Esophagus (tissue), 2 donors: ENCODE data around the gene MAPKAP1. TPM values are rescaled to one million over a fixed set of nuclear protein-coding genes. Genes with fewer than 3 reads are reported as not detected.

Experiments
- H3K27ac ChIP-seq, 2 donors: one replicate each; pipeline ENCODE4 v1.5.1; 2013; ENCODE audit warnings: low read depth in 2 of 2, mild to moderate bottlenecking in 2 of 2, inconsistent platforms in 1 of 2, low read length in 1 of 2, moderate library complexity in 1 of 2
- H3K27me3 ChIP-seq, 2 donors: one replicate each; pipeline ENCODE4 v1.6.1; 2013; ENCODE audit warnings: low read length in 2 of 2, control low read depth in 1 of 2, mild to moderate bottlenecking in 1 of 2; ENCODE audit not compliant: insufficient read depth in 2 of 2, control insufficient read depth in 1 of 2
- H3K36me3 ChIP-seq, 2 donors: one replicate each; pipeline ENCODE4 v1.6.1; 2013; ENCODE audit warnings: low read length in 1 of 2; ENCODE audit not compliant: control insufficient read depth in 2 of 2, insufficient read depth in 2 of 2
- H3K4me1 ChIP-seq, 2 donors: one replicate each; pipeline ENCODE4 v1.6.1; 2013; ENCODE audit warnings: low read length in 1 of 2; ENCODE audit not compliant: control insufficient read depth in 2 of 2, insufficient read depth in 2 of 2
- H3K4me3 ChIP-seq, 2 donors: one replicate each; pipeline ENCODE4 v1.5.1; 2013; ENCODE audit warnings: low read length in 2 of 2, mild to moderate bottlenecking in 2 of 2, low read depth in 1 of 2, moderate library complexity in 1 of 2
- H3K9me3 ChIP-seq, 2 donors: one replicate each; pipeline ENCODE4 v1.6.1; 2013; ENCODE audit warnings: mild to moderate bottlenecking in 2 of 2, low read depth in 1 of 2, low read length in 1 of 2, moderate library complexity in 1 of 2; ENCODE audit not compliant: control insufficient read depth in 2 of 2, insufficient read depth in 1 of 2
- WGBS, 2 donors: extraction: QIAGEN DNeasy Blood & Tissue Kit; methylation state at CpG; one replicate each; pipeline ENCODE4 v1.1.7; 2013; 5-methylcytosine and 5-hydroxymethylcytosine counted together
- polyA plus RNA-seq, 2 donors: library from polyadenylated mRNA; stranded (reverse); fragments of 200-250 nt; gene quantifications; one replicate each; pipeline ENCODE4 v1.2.3, GENCODE V29; 2013
- donor health status: healthy with polysubstance abuse.
- donor health status: Bipolar disorder and iron deficiency.

MAPKAP1 gene
- polyA plus RNA-seq, 2 donors: 41.4 to 49.4 TPM

DNA sequence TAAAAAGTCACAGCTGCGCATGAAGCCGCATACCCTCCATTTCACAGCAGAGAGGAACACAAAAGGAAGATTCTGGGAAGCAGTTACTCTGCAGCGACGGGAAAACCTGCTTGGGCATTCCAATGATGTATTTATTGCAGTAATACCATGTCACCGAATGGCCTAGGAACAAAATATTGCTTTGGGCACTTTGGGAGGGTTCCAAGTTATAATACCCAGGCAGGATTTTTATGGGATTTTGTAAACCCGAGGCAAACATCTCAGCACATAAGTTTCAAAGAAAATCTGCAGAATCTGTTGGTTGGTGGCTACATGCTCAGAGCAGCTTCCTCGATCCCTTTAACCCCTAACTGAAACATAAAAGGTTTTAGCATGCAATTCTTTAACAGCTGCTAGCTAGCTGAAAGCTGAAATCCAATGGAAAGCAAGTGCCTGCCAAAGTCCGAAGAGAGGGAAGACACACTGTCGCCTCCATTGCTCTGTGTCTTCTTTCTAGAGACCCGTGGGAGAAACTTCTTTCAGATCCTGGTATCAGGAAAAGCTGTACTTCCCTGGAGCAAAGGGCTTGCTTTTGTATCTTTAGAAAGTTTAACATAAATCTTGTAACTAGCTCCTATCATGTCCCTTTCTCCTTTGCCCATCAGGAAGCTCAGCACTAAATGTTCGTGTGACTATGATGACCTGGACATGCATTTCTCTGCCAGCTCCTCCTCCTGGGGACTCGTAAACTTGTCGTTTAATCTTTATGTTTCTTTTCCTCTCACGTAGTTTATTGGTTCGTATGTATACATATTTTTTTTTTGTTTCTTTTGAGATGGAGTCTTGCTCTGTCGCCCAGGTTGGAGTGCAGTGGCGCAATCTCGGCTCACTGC lies 195.0 kb downstream of the MAPKAP1 start:
- Histone ChIP-seq H3K4me3 (no peak overlapping the region), H3K27me3 (no peaks in the 10 kb centered on the region), H3K9me3 (no peaks in the 10 kb centered on the region), H3K36me3 (no peaks in the 10 kb centered on the region), H3K4me1 (peaks cover 5% of the 10 kb centered on the region in 2 donors), H3K27ac (peak overlapping the region in 1 of 2 donors; percentile 30)
- 64 to 79% methylated on average over 18 of the region's 18 CpGs for WGBS, 2 donors

GRCh38 chr9:125510980-125511379 lies 196.0 kb downstream of the MAPKAP1 start:
- Histone ChIP-seq H3K36me3 (peaks cover 0 to 2% of the 10 kb centered on the region in 2 donors), H3K4me3 (no peak overlapping the region), H3K4me1 (peaks cover 5% of the 10 kb centered on the region in 2 donors), H3K27ac (no peak overlapping the region), H3K9me3 (no peaks in the 10 kb centered on the region), H3K27me3 (no peaks in the 10 kb centered on the region)
- WGBS, 2 donors: 68 to 69% methylated on average over 1 of the region's 1 CpG

DNA sequence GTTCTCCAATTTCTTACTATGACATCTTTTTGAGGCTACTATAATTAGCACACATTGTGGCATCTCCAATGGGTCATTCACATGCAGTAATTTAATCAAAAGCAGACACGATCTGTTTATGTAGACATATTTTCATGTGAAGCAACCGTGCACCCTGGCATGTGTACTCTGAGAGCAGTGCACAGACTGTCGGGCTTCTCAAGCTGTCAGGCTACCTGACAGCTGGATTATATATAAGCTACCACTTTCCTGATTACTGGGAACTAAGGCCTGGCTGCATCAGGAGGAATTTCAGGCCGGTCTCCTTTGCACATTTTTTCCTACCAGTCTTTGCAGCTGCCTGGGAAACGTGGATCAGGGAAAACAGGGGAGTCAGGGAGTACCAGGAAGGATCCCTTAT lies 197.5 kb downstream of the MAPKAP1 start:
- Histone ChIP-seq H3K4me3 (no peak overlapping the region), H3K36me3 (peaks cover 0 to 2% of the 10 kb centered on the region in 2 donors), H3K9me3 (no peaks in the 10 kb centered on the region), H3K27me3 (no peaks in the 10 kb centered on the region), H3K4me1 (peaks cover 5% of the 10 kb centered on the region in 2 donors), H3K27ac (no peak overlapping the region)
- WGBS, 2 donors: 58 to 65% methylated on average over 5 of the region's 5 CpGs

GRCh38 chr9:125508249-125508648 lies 198.8 kb downstream of the MAPKAP1 start:
- WGBS, 2 donors: 95 to 97% methylated on average over 2 of the region's 2 CpGs
- Histone ChIP-seq H3K27me3 (no peaks in the 10 kb centered on the region), H3K27ac (no peak overlapping the region), H3K36me3 (peaks cover 0 to 2% of the 10 kb centered on the region in 2 donors), H3K9me3 (no peaks in the 10 kb centered on the region), H3K4me3 (no peak overlapping the region), H3K4me1 (no peaks in the 10 kb centered on the region)

- Histone ChIP-seq H3K9me3 (no peaks in the 10 kb centered on the region), H3K4me3 (no peak overlapping the region), H3K36me3 (peaks cover 0 to 2% of the 10 kb centered on the region in 2 donors), H3K27ac (no peak overlapping the region), H3K27me3 (no peaks in the 10 kb centered on the region), H3K4me1 (no peaks in the 10 kb centered on the region)
- 86% methylated on average over 5 of the region's 5 CpGs for WGBS, 2 donors
Measured at GRCh38 chr9:125507226-125507625, 199.8 kb downstream of the MAPKAP1 start.

DNA sequence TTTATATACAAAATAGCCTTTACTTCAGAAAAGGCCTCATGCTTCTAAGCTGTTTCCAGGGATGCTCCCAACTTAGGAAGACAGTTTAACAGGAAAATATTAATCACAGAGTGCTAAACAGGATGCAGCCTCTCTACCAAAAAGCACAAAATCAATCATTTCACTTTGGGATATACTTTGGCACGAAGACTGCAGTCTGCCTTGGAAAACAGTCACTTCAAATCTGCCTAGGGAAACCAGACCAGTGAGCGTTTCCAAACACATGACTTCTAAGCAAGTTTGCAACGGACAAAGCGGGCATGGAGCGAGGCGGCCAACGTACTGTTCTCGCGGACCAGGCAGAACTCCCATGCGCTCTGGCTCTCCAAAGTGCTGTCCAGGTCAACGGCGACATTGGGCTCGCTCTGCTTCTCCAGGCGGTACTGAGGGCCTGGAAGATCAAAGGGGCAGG lies 201.0 kb downstream of the MAPKAP1 start:
- Histone ChIP-seq H3K36me3 (peaks cover 0 to 2% of the 10 kb centered on the region in 2 donors), H3K4me1 (no peaks in the 10 kb centered on the region), H3K4me3 (no peak overlapping the region), H3K27me3 (no peaks in the 10 kb centered on the region), H3K9me3 (no peaks in the 10 kb centered on the region), H3K27ac (peak overlapping the region in 1 of 2 donors; percentile 55)
- WGBS, 2 donors: 68 to 69% methylated on average over 14 of the region's 14 CpGs

GRCh38 chr9:125504616-125505015 lies 202.4 kb downstream of the MAPKAP1 start:
- no peaks in the 10 kb centered on the region for H3K4me1 ChIP-seq
- no peak overlapping the region for H3K4me3 ChIP-seq
- no peaks in the 10 kb centered on the region for H3K9me3 ChIP-seq
- peaks cover 0 to 2% of the 10 kb centered on the region in 2 donors for H3K36me3 ChIP-seq
- no peak overlapping the region for H3K27ac ChIP-seq
- 93 to 95% methylated on average over 1 of the region's 1 CpG for WGBS, 2 donors
- H3K27me3 ChIP-seq: no peaks in the 10 kb centered on the region

DNA sequence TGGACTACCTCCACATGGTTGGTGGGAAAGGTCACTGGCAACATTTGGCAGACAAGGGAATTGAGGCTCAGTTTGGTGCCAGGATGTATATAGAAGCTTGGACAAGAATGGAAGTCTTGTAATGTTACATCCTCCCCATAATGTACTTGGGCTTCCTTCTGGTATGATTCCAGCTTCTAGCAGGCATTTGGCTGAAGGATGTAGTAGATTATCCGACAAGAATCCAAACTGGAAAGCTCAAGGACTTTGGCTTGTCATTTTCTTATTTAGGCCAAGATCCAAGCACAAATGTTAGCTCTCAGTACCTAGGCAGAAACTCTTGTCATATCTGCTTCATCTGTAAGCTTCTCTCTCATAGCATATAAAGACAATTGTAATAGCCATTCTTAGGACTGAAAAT lies 209.1 kb downstream of the MAPKAP1 start:
- WGBS, 2 donors: 44 to 47% methylated on average over 1 of the region's 1 CpG

DNA sequence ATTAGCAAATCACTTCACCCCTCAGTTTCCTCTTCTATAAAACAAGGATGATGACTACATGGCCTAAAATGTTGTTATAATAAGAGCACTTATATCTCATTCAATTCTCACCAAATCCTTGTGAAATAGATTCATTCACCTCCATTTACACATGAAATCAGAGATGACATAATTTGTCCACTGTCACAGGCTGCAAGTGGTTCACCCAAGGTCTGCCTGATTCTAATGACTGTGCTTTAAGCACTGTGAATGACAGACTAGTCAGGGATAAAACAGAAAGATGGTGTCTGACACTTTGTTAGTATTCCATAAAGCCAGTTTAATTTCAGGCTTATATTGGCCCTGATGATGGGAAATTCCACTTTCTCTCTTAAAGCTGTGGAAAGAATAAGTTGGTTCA lies 209.5 kb downstream of the MAPKAP1 start:
- Histone ChIP-seq H3K4me1 (no peaks in the 10 kb centered on the region), H3K4me3 (no peak overlapping the region), H3K27ac (no peak overlapping the region), H3K27me3 (no peaks in the 10 kb centered on the region), H3K9me3 (no peaks in the 10 kb centered on the region), H3K36me3 (no peaks in the 10 kb centered on the region)

More for the DNA sequence above, 209.1 kb downstream of the MAPKAP1 start:
- Histone ChIP-seq H3K27ac (no peak overlapping the region), H3K36me3 (no peaks in the 10 kb centered on the region), H3K9me3 (no peaks in the 10 kb centered on the region), H3K4me1 (no peaks in the 10 kb centered on the region), H3K27me3 (no peaks in the 10 kb centered on the region), H3K4me3 (no peak overlapping the region)
